Astrocyte (in vitro differentiated cells and primary cell): ENCODE results near the gene H2AZ1. TPM values are rescaled to one million over a fixed set of nuclear protein-coding genes. Genes with fewer than 3 reads are reported as not detected.

Experiments
- DNase-seq: peaks from one replicate; pipeline ENCODE4 v3.0.0-alpha.2; 2010; ENCODE audit warnings: low read depth
- FAIRE-seq: peaks from 2 replicates; lab custom pipeline; 2011; peaks lifted over from hg19 to GRCh38; lab: Jason Lieb, UNC
- H2AFZ ChIP-seq: 2 replicates; pipeline ENCODE4 v1.6.0; 2012; ENCODE audit warnings: low read depth, low read length, inconsistent platforms
- H3K27ac ChIP-seq: 2 replicates; pipeline ENCODE4 v1.5.1; 2011; ENCODE audit warnings: low read depth, low read length, inconsistent platforms
- H3K27me3 ChIP-seq: 2 replicates; pipeline ENCODE4 v1.6.0; 2011; ENCODE audit warnings: low read length, inconsistent platforms; ENCODE audit not compliant: insufficient read depth
- H3K36me3 ChIP-seq: 2 replicates; pipeline ENCODE4 v1.5.1; 2011; ENCODE audit warnings: low read length, inconsistent platforms; ENCODE audit not compliant: insufficient read depth
- H3K4me1 ChIP-seq: 2 replicates; pipeline ENCODE4 v1.5.1; 2011; ENCODE audit warnings: low read length, inconsistent platforms; ENCODE audit not compliant: insufficient read depth
- H3K4me2 ChIP-seq: 2 replicates; pipeline ENCODE4 v1.6.0; 2012; ENCODE audit warnings: low read length, inconsistent platforms
- H3K4me3 ChIP-seq: 2 replicates; pipeline ENCODE4 v1.5.1; 2011; ENCODE audit warnings: low read depth, mild to moderate bottlenecking, low read length, inconsistent platforms; ENCODE audit not compliant: insufficient read depth
- H3K79me2 ChIP-seq: 2 replicates; pipeline ENCODE4 v1.6.0; 2012; ENCODE audit warnings: mild to moderate bottlenecking, low read length, inconsistent platforms; ENCODE audit not compliant: insufficient read depth
- H3K9ac ChIP-seq: 2 replicates; pipeline ENCODE4 v1.6.0; 2012; ENCODE audit warnings: mild to moderate bottlenecking, low read length, inconsistent platforms
- H3K9me3 ChIP-seq: 2 replicates; pipeline ENCODE4 v1.5.1; 2012; ENCODE audit warnings: low read depth, mild to moderate bottlenecking, low read length, inconsistent platforms; ENCODE audit not compliant: insufficient read depth
- H4K20me1 ChIP-seq: 2 replicates; pipeline ENCODE4 v1.6.0; 2012; ENCODE audit warnings: low read length, inconsistent platforms; ENCODE audit not compliant: insufficient read depth
- H3K27ac Mint-ChIP-seq: one replicate; pipeline ENCODE4 v1.8.0; 2021; ENCODE audit warnings: mild to moderate bottlenecking, mixed read lengths; ENCODE audit not compliant: unreplicated experiment
- H3K27me3 Mint-ChIP-seq: one replicate; pipeline ENCODE4 v1.8.0; 2021; ENCODE audit warnings: low read depth, mixed read lengths; ENCODE audit not compliant: unreplicated experiment
- H3K36me3 Mint-ChIP-seq: one replicate; pipeline ENCODE4 v1.8.0; 2021; ENCODE audit warnings: low read depth, mixed read lengths; ENCODE audit not compliant: unreplicated experiment
- H3K4me1 Mint-ChIP-seq: one replicate; pipeline ENCODE4 v1.8.0; 2021; ENCODE audit warnings: low read depth, mixed read lengths; ENCODE audit not compliant: unreplicated experiment
- H3K4me3 Mint-ChIP-seq: one replicate; pipeline ENCODE4 v1.8.0; 2021; ENCODE audit warnings: mild to moderate bottlenecking, moderate library complexity, mixed read lengths; ENCODE audit not compliant: unreplicated experiment
- H3K9me3 Mint-ChIP-seq: one replicate; pipeline ENCODE4 v1.8.0; 2021; ENCODE audit warnings: mild to moderate bottlenecking, mixed read lengths; ENCODE audit not compliant: unreplicated experiment
- CTCF ChIP-seq: IDR thresholded peaks from 2 replicates; pipeline ENCODE4 v1.5.1; 2011; ENCODE audit warnings: low read depth, mild to moderate bottlenecking, inconsistent platforms, low read length, moderate library complexity; ENCODE audit not compliant: insufficient read depth
- EZH2 ChIP-seq: IDR thresholded peaks from 2 replicates; pipeline ENCODE4 v1.6.1; 2012; ENCODE audit warnings: mild to moderate bottlenecking, low read length, inconsistent platforms; ENCODE audit not compliant: insufficient read depth
- total RNA-seq: library from RNA; stranded (reverse); gene quantifications from 2 replicates; pipeline ENCODE4 v1.2.1, GENCODE V29; 2021

H2AZ1 gene
- total RNA-seq, 1 donor from 2014 or later, result 273 TPM

- Histone ChIP-seq H3K27me3 (no peaks in the 10 kb centered on the region), H2AFZ (no peak overlapping the region), H3K27ac (no peak overlapping the region), H3K9me3 (no peaks in the 10 kb centered on the region), H4K20me1 (no peaks in the 10 kb centered on the region), H3K36me3 (no peaks in the 10 kb centered on the region), H3K4me3 (no peak overlapping the region), H3K9ac (no peak overlapping the region), H3K4me1 (peaks cover 11% of the 10 kb centered on the region), H3K79me2 (no peaks in the 10 kb centered on the region), H3K4me2 (no peak overlapping the region)
- TF ChIP-seq CTCF, result no peak
- no peak for TF ChIP-seq EZH2
- Mint-ChIP-seq H3K27ac (no peak overlapping the region), H3K9me3 (no peaks in the 10 kb centered on the region), H3K4me1 (peaks cover 19% of the 10 kb centered on the region), H3K36me3 (no peaks in the 10 kb centered on the region), H3K27me3 (no peaks in the 10 kb centered on the region), H3K4me3 (no peak overlapping the region)
- FAIRE-seq, result no peak
- DNase-seq, result no peak
Observed at GRCh38 chr4:99965173-99965572, 15.1 kb upstream of the H2AZ1 start.

- FAIRE-seq, result no peak
Observed at GRCh38 chr4:99961711-99962110, 11.6 kb upstream of the H2AZ1 start.

More at GRCh38 chr4:99961711-99962110, 11.6 kb upstream of the H2AZ1 start:
- Histone ChIP-seq H3K9ac (no peak overlapping the region), H3K79me2 (no peaks in the 10 kb centered on the region), H2AFZ (no peak overlapping the region), H3K27me3 (no peaks in the 10 kb centered on the region), H3K27ac (no peak overlapping the region), H3K9me3 (no peaks in the 10 kb centered on the region), H3K36me3 (no peaks in the 10 kb centered on the region), H3K4me2 (no peak overlapping the region), H4K20me1 (no peaks in the 10 kb centered on the region), H3K4me1 (no peaks in the 10 kb centered on the region), H3K4me3 (no peak overlapping the region)
- peaks cover 3% of the 10 kb centered on the region for H3K9me3 Mint-ChIP-seq
- no peak overlapping the region for H3K27ac Mint-ChIP-seq
- peaks cover 2% of the 10 kb centered on the region for H3K36me3 Mint-ChIP-seq
- H3K27me3 Mint-ChIP-seq, result no peaks in the 10 kb centered on the region
- no peak overlapping the region for H3K4me3 Mint-ChIP-seq
- TF ChIP-seq CTCF, result no peak
- TF ChIP-seq EZH2, result no peak
- DNase-seq, result no peak
- H3K4me1 Mint-ChIP-seq, result peaks cover 5% of the 10 kb centered on the region
